ENCODE data around the gene TPD52L1. TPM values are rescaled to one million over a fixed set of nuclear protein-coding genes. Genes with fewer than 3 reads are reported as not detected.

The TPD52L1 gene
- total and polyA plus RNA-seq, 10 of the 15 experiments (the other 5 are each of a cell fraction or from before 2014, with no cell fraction given) = 0.03 to 2.6 (median 0.16) TPM; not detected in 3

- FAIRE-seq = no peak
Measured at GRCh38 chr6:125220712-125221111, 67.1 kb downstream of the TPD52L1 start.

More at GRCh38 chr6:125220712-125221111, 67.1 kb downstream of the TPD52L1 start:
- in situ Hi-C loops (cut with MboI) (no loop called here), intact Hi-C loops (cut with micrococcal nuclease; ENCODE audit: unreplicated experiment) (no loop called here)
- no peak for TF ChIP-seq E4F1 (IDR thresholded peaks at IDR 0.05; ENCODE audit: borderline replicate concordance, partially characterized antibody)
- TF ChIP-seq ZNF622 (IDR thresholded peaks at IDR 0.05) = no peak
- TF ChIP-seq MLLT1 (IDR thresholded peaks at IDR 0.05) = no peak
- no peak for TF ChIP-seq EP300 (IDR thresholded peaks at IDR 0.05; ENCODE audit: borderline replicate concordance in 1 of 2, control insufficient read depth in 1 of 2, low read depth in 2 of 2, low read length in 2 of 2)
- TF ChIP-seq BHLHE40 (IDR thresholded peaks at IDR 0.05; ENCODE audit: borderline replicate concordance in 1 of 2, low read depth in 2 of 2, low read length in 1 of 2) = no peak
- no peak for TF ChIP-seq SPI1 (IDR thresholded peaks at IDR 0.05; ENCODE audit: borderline replicate concordance, insufficient read depth, low read depth, low read length)
- no peak for TF ChIP-seq HDAC6 (IDR thresholded peaks at IDR 0.05; ENCODE audit: unreplicated experiment)
- no peak for TF ChIP-seq RB1 (IDR thresholded peaks at IDR 0.05; ENCODE audit: borderline replicate concordance)
- no peak for TF ChIP-seq STAT3 (IDR thresholded peaks at IDR 0.05; ENCODE audit: low read depth, low read length)
- no peak for TF ChIP-seq CBX5 (IDR thresholded peaks at IDR 0.05; ENCODE audit: low read depth)
- no peak for TF ChIP-seq WRNIP1 (IDR thresholded peaks at IDR 0.05; ENCODE audit: borderline replicate concordance, low read depth, low read length)
- no peak for TF ChIP-seq NRF1 (conservative IDR thresholded peaks at IDR 0.05; ENCODE audit: low read depth, low read length)
- no peak for TF ChIP-seq NR2C2 (IDR thresholded peaks at IDR 0.05; ENCODE audit: borderline replicate concordance, control insufficient read depth, insufficient read length, low read depth)
- no peak for TF ChIP-seq LARP7 (IDR thresholded peaks at IDR 0.05)
- no peak for TF ChIP-seq KAT2A (conservative IDR thresholded peaks at IDR 0.05; ENCODE audit: control insufficient read depth, low read depth, low read length)
- TF ChIP-seq TARDBP (IDR thresholded peaks at IDR 0.05; ENCODE audit: borderline replicate concordance) = no peak
- ATAC-seq (no peak), DNase-seq (ENCODE audit: low read depth, low spot score) (no peak)
- H3K4me2 ChIP-seq (ENCODE audit: control insufficient read depth, insufficient read depth) = no peak overlapping the region
- WGBS (ENCODE audit: insufficient coverage, insufficient replicate concordance, low lambda C conversion rate, missing lambda C conversion rate) = 36% methylated on average over 2 of the region's 2 CpGs
- BruUV-seq (replicated peaks) = no TSS peak
- no peak overlapping the region for H3K9ac ChIP-seq (ENCODE audit: control insufficient read depth, insufficient read depth, low read length)
- CTCF ChIA-PET = interaction anchor here (0.6 to 1.0 kb wide), 2 partner anchors 67 to 89 kb away, joined by 3 read pairs; partner anchors contain the start of gene TPD52L1
- H2AFZ ChIP-seq (ENCODE audit: control insufficient read depth, low read depth, low read length) = no peak overlapping the region
- no peaks in the 10 kb centered on the region for H3K27me3 ChIP-seq (replicated peaks in 1 of 2; ENCODE audit: control insufficient read depth in 2 of 2, insufficient read depth in 2 of 2, low read length in 1 of 2)
- H4K20me1 ChIP-seq (ENCODE audit: control insufficient read depth, insufficient read depth) = no peaks in the 10 kb centered on the region
- RAD21 ChIA-PET (ENCODE audit: unreplicated experiment) = no interaction called here
- no peaks in the 10 kb centered on the region for H3K79me2 ChIP-seq (ENCODE audit: control insufficient read depth, insufficient read depth, low read length)
- SMC1A ChIA-PET (ENCODE audit: uncharacterized antibody, unreplicated experiment) = interaction anchor here (1.2 kb wide), 1 partner anchor 15 kb away, joined by 3 read pairs; no protein-coding TSS in a partner anchor
- H3K4me1 ChIP-seq (ENCODE audit: control insufficient read depth, insufficient read depth, low read length) = no peaks in the 10 kb centered on the region
- H3K9me3 ChIP-seq (replicated peaks; ENCODE audit: control insufficient read depth, insufficient read depth, low read length) = no peaks in the 10 kb centered on the region
- no peaks in the 10 kb centered on the region for H3K36me3 ChIP-seq (ENCODE audit: control insufficient read depth in 2 of 2, insufficient read depth in 2 of 2, low read length in 1 of 2)
- no peak overlapping the region for H3K27ac ChIP-seq (ENCODE audit: control insufficient read depth, insufficient read depth)
- POLR2A ChIA-PET = interaction anchor here (0.6 kb wide), 1 partner anchor 1278 kb away, joined by 3 read pairs; no protein-coding TSS in a partner anchor
- no peak overlapping the region for H3K4me3 ChIP-seq

Measured in GM12878 (cell line).